Lung (tissue), 16 donors: Measurements from ENCODE around the gene LRRC27. TPM values are rescaled to one million over a fixed set of nuclear protein-coding genes. Genes with fewer than 3 reads are reported as not detected.
A peak's percentile ranks its signal among the peaks of the same experiment; 100 is the strongest.

Source experiments
- ATAC-seq: fragments of 200-7000 bp; cut with Tn5 transposase; one replicate; pipeline ENCODE4 v1.9.1; 2020; ENCODE audit warnings: moderate number of reproducible peaks; ENCODE audit not compliant: insufficient read depth, low FRiP score
- DNase-seq, 3 donors: peaks; one replicate each; pipeline ENCODE4 v3.0.0-alpha.2; 2013 to 2017
- H3K27ac ChIP-seq, 2 donors: one replicate each; pipeline ENCODE4 v1.5.1; 2013; ENCODE audit warnings: mild to moderate bottlenecking in 2 of 2, moderate library complexity in 2 of 2, control low read depth in 1 of 2, inconsistent platforms in 1 of 2, low read depth in 1 of 2, low read length in 1 of 2
- H3K27me3 ChIP-seq, 3 donors: one replicate each; pipeline ENCODE4 v1.5.1; 2013; ENCODE audit warnings: low read length in 2 of 3; ENCODE audit not compliant: control insufficient read depth in 3 of 3, insufficient read depth in 3 of 3
- H3K36me3 ChIP-seq, 4 donors: one replicate each; pipeline ENCODE4 v1.5.1; 2013; ENCODE audit warnings: low read length in 4 of 4, mild to moderate bottlenecking in 1 of 4, moderate library complexity in 1 of 4; ENCODE audit not compliant: control insufficient read depth in 4 of 4, insufficient read depth in 4 of 4
- H3K4me1 ChIP-seq, 5 donors: one replicate each; pipeline ENCODE4 v1.5.1; 2013; ENCODE audit warnings: low read length in 5 of 5, mild to moderate bottlenecking in 2 of 5, moderate library complexity in 1 of 5; ENCODE audit not compliant: control insufficient read depth in 5 of 5, insufficient read depth in 5 of 5
- H3K4me3 ChIP-seq: one replicate; pipeline ENCODE4 v1.5.1; 2013; ENCODE audit warnings: mild to moderate bottlenecking, control low read depth, moderate library complexity
- H3K9ac ChIP-seq, 2 donors: one replicate each; pipeline ENCODE4 v1.5.1; 2013; ENCODE audit warnings: low read length in 2 of 2, control low read depth in 1 of 2; ENCODE audit not compliant: insufficient read depth in 1 of 2
- H3K9me3 ChIP-seq, 4 donors: one replicate each; pipeline ENCODE4 v1.5.1; 2013; ENCODE audit warnings: low read length in 3 of 4, mild to moderate bottlenecking in 1 of 4, moderate library complexity in 1 of 4; ENCODE audit not compliant: control insufficient read depth in 4 of 4, insufficient read depth in 3 of 4
- WGBS, 2 donors: extraction: QIAGEN DNeasy Blood & Tissue Kit; methylation state at CpG; one replicate each; pipeline ENCODE4 v1.1.7; 2013; 5-methylcytosine and 5-hydroxymethylcytosine counted together
- long read RNA-seq, 5 donors: transcript quantifications; one replicate each; lab custom pipeline, GENCODE V29; 2026
- polyA plus RNA-seq, 2 donors: library from polyadenylated mRNA; stranded (reverse); fragments of 200-250 nt; gene quantifications; one replicate each; pipeline ENCODE4 v1.2.1, GENCODE V29; 2013
- total RNA-seq, 2 donors: library from RNA; depleted of rRNA in 1 of 2; stranded (reverse); fragments of >200 nt in 1 of 2; gene quantifications; one replicate each; pipeline ENCODE4 v1.2.1, GENCODE V29; 2014 to 2021
- TF ChIP-seq, protein P1 (sequence below): IDR thresholded peaks from 2 replicates; pipeline ENCODE4 v1.5.1; 2012; ENCODE audit warnings: mild to moderate bottlenecking; ENCODE audit errors: control extremely low read depth, extremely low read depth
- donor health status: control.
- donor health status: control.
- donor health status: Bipolar disorder and iron deficiency.
- donor health status: healthy.
- donor health status: DM: yes; HTN: yes; CAD: no.

The LRRC27 gene
- total RNA-seq (10 to 100 TPM; 16.1 to 25.5 TPM), polyA plus RNA-seq (10 to 100 TPM in 1 of 2 donors, 1 to 10 TPM in 1; 5.8 to 18.3 TPM)
- long read RNA-seq, donor 1, partial matches to known transcripts = 0 of 3 reads
- long read RNA-seq, donor 1, other reads (novel, unspliced or antisense) = 0 of 3 reads
- long read RNA-seq, donor 2, partial matches to known transcripts = 0 of 1 reads
- long read RNA-seq, donor 2, other reads (novel, unspliced or antisense) = 0 of 1 reads
- long read RNA-seq, donor 3, full-length matches to known transcripts = 3 of 3 reads
- long read RNA-seq, donor 3, partial matches to known transcripts = 0 of 3 reads
- long read RNA-seq, donor 3, other reads (novel, unspliced or antisense) = 0 of 3 reads
- long read RNA-seq, donor 4 = 0 reads
- long read RNA-seq, donor 5, full-length matches to known transcripts = 3 of 3 reads
- long read RNA-seq, donor 5, partial matches to known transcripts = 0 of 3 reads
- long read RNA-seq, donor 5, other reads (novel, unspliced or antisense) = 0 of 3 reads

DNA sequence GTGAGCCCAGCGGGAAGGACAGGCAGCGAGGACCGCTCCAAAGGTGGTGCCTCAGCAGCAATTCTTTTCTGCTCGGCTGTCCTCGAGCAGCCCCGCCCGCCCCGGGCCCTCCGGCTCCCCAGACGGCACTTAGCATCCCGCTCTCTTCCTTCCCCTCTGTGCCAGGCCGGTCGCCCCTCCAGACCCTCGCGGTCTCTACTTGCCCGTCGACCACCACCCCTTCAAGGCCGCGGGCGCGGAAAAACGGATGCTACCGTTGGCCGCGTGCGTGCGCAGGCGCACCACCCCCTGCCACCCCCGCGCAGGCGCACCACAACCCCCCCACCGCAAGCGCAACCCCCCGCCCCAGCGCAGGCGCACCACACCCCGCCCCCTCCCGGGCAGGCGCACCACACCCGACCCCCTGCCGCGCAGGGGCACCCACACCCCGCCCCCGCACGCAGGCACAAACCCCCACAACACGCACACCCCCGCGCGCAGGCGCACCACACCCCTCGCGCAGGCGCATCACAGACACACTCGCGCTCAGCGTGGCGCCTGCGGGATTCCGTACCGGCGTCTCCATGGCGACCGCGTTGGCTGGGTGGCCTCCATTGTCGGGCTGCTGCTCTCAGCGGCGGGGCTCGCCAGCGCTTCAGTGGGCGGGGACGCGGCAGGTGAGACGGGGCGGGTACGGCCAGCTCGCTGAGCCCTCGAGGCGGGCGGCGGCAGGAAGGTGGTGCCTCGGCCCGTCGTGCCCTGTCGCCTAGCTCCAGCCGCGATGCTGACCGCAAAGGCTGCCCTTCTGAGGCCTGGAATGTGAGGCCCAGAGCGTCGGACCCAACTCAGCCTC is at the start of gene LRRC27:
TSS of gene LRRC27 (plus strand) at position 593 of the 832 bp plus-strand sequence. CDS start 1,332 bp downstream, outside the sequence.
- DNase-seq (peak; percentile 98 to 100 (median 99)), ATAC-seq (peak; percentile 85)
- no peaks in the 10 kb centered on the region for H3K27me3 ChIP-seq
- H3K4me1 ChIP-seq = peaks cover 5 to 40% (median 9%) of the 10 kb centered on the region in 5 donors
- TF ChIP-seq, protein P1, sequence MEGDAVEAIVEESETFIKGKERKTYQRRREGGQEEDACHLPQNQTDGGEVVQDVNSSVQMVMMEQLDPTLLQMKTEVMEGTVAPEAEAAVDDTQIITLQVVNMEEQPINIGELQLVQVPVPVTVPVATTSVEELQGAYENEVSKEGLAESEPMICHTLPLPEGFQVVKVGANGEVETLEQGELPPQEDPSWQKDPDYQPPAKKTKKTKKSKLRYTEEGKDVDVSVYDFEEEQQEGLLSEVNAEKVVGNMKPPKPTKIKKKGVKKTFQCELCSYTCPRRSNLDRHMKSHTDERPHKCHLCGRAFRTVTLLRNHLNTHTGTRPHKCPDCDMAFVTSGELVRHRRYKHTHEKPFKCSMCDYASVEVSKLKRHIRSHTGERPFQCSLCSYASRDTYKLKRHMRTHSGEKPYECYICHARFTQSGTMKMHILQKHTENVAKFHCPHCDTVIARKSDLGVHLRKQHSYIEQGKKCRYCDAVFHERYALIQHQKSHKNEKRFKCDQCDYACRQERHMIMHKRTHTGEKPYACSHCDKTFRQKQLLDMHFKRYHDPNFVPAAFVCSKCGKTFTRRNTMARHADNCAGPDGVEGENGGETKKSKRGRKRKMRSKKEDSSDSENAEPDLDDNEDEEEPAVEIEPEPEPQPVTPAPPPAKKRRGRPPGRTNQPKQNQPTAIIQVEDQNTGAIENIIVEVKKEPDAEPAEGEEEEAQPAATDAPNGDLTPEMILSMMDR = no peak
- H3K9me3 ChIP-seq = no peaks in the 10 kb centered on the region
- H3K36me3 ChIP-seq = peaks cover 0 to 3% (median 1%) of the 10 kb centered on the region in 4 donors
- peak within 1 kb of the TSS; percentile 92 to 93 for H3K27ac ChIP-seq
- peak within 1 kb of the TSS; percentile 86 for H3K4me3 ChIP-seq
- peak within 1 kb of the TSS in 1 of 2 donors; percentile 81 for H3K9ac ChIP-seq
- 0 to 1% methylated on average over 76 to 89 of the region's 89 CpGs for WGBS, 2 donors

DNA sequence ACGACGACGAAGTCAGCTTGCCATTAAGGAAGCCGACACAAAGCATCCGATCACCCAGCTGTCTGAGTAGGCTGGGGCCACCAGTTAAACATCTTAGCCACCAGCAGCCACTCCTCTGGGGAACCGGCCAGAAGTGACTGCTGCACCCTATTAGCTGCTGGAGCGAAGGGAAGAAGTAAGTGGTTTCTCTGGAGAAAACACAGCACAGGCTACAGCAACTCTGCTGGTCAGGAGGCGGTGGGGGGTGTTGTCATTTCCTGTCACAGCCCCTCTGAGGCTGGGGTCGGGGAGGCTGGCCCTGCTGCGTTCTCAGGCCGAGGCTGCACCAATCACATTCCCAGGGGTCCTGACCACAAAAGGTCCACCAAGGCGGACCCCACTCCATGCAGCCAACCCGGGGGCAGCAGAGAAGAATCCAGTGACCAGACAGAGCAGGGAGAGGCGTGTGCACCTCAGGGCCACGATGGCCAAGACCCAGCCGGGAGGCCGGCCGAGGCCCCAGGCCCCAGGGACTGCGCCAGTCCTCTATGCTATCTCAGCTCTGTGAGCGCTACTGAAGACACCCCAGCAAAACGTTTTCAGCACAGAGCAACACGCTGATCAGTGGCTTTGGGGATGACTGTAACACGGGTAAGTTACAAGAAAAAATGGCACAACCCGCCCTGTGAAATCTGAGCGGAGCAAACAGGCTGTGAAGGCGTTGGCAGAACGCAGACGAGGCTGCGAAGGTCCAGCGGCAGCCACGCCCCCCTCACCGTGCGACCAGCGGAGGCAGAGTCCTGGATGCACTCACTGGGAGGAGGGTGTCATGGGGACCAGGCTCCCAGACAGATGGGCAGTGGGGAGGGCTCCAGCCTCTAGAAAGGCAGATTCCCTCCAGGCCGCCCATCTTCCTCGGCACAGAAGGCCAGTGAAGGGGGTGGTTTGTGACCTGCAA is 49.1 kb upstream of the LRRC27 start:
- peak in 2 of 3 donors; percentile 34 to 40 for DNase-seq
- no peak overlapping the region for H3K9ac ChIP-seq
- no peak overlapping the region for H3K4me3 ChIP-seq

More for the DNA sequence above, 49.1 kb upstream of the LRRC27 start:
- no peak for ATAC-seq
- Histone ChIP-seq H3K36me3 (no peaks in the 10 kb centered on the region), H3K9me3 (no peaks in the 10 kb centered on the region), H3K27me3 (peaks cover 0 to 15% (median 4%) of the 10 kb centered on the region in 3 donors), H3K27ac (no peak overlapping the region), H3K4me1 (peaks cover 0 to 12% (median 3%) of the 10 kb centered on the region in 5 donors)
- TF ChIP-seq, protein P1 = no peak
- 64 to 68% methylated on average over 36 of the region's 36 CpGs for WGBS, 2 donors
